Measurements from ENCODE around the gene CDIP1. TPM values are rescaled to one million over a fixed set of nuclear protein-coding genes. Genes with fewer than 3 reads are reported as not detected.

CDIP1 gene
- total RNA-seq, 3 donors from 2014 or later (not counting 1 experiment from before 2014, with no cell fraction given): 35.2 to 49.2 (median 37.9) TPM

GRCh38 chr16:4477966-4478365 is 60.6 kb downstream of the CDIP1 start:
- H3K4me1 Mint-ChIP-seq: peaks cover 39 to 58% of the 10 kb centered on the region in 2 donors
- WGBS (ENCODE audit: insufficient coverage): 68% methylated on average over 2 of the region's 2 CpGs
- ATAC-seq: no peak
- no peaks in the 10 kb centered on the region for H3K9me3 Mint-ChIP-seq
- intact Hi-C loops (cut with micrococcal nuclease): loop anchor here (5.0 kb wide), 2 partner anchors 51 to 59 kb away; partner anchors contain the start of genes CDIP1 and DNAJA3
- peak overlapping the region; percentile 85 for H3K27ac Mint-ChIP-seq
- H3K36me3 ChIP-seq (ENCODE audit: control insufficient read depth, insufficient read depth, low read length): no peaks in the 10 kb centered on the region
- no peaks in the 10 kb centered on the region for H3K9me3 ChIP-seq (ENCODE audit: control insufficient read depth, insufficient read depth, low read length)
- DNase-seq: peak in 1 of 2 donors; percentile 55
- no peaks in the 10 kb centered on the region for H3K27me3 ChIP-seq (ENCODE audit: control insufficient read depth, insufficient read depth, low read length)
- no peaks in the 10 kb centered on the region for H3K36me3 Mint-ChIP-seq
- no peaks in the 10 kb centered on the region for H3K27me3 Mint-ChIP-seq (ENCODE audit: low read depth in 2 of 2)
- H3K4me3 Mint-ChIP-seq: peak overlapping the region; percentile 87
- H3K27ac ChIP-seq (ENCODE audit: low read length): peak overlapping the region; percentile 11
- peaks cover 47% of the 10 kb centered on the region for H3K4me1 ChIP-seq (ENCODE audit: control insufficient read depth, insufficient read depth, low read length)
- H3K4me3 ChIP-seq (ENCODE audit: low read length): no peak overlapping the region
- TF ChIP-seq, protein P1, sequence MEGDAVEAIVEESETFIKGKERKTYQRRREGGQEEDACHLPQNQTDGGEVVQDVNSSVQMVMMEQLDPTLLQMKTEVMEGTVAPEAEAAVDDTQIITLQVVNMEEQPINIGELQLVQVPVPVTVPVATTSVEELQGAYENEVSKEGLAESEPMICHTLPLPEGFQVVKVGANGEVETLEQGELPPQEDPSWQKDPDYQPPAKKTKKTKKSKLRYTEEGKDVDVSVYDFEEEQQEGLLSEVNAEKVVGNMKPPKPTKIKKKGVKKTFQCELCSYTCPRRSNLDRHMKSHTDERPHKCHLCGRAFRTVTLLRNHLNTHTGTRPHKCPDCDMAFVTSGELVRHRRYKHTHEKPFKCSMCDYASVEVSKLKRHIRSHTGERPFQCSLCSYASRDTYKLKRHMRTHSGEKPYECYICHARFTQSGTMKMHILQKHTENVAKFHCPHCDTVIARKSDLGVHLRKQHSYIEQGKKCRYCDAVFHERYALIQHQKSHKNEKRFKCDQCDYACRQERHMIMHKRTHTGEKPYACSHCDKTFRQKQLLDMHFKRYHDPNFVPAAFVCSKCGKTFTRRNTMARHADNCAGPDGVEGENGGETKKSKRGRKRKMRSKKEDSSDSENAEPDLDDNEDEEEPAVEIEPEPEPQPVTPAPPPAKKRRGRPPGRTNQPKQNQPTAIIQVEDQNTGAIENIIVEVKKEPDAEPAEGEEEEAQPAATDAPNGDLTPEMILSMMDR (IDR thresholded peaks at IDR 0.05): no peak

- ATAC-seq (peak; percentile 87 to 97 (median 91)), DNase-seq (peak; percentile 95 to 96)
- Histone ChIP-seq H3K27ac (ENCODE audit: low read length) (peak within 1 kb of the TSS; percentile 71), H3K4me1 (ENCODE audit: control insufficient read depth, insufficient read depth, low read length) (peaks cover 47% of the 10 kb centered on the region), H3K4me3 (ENCODE audit: low read length) (peak within 1 kb of the TSS; percentile 96), H3K9me3 (ENCODE audit: control insufficient read depth, insufficient read depth, low read length) (no peaks in the 10 kb centered on the region), H3K27me3 (ENCODE audit: control insufficient read depth, insufficient read depth, low read length) (no peaks in the 10 kb centered on the region), H3K36me3 (ENCODE audit: control insufficient read depth, insufficient read depth, low read length) (no peaks in the 10 kb centered on the region)
- Mint-ChIP-seq H3K4me1 (peaks cover 23 to 46% of the 10 kb centered on the region in 2 donors), H3K36me3 (no peaks in the 10 kb centered on the region), H3K27me3 (ENCODE audit: low read depth in 2 of 2) (no peaks in the 10 kb centered on the region), H3K4me3 (peak within 1 kb of the TSS; percentile 87), H3K27ac (peak within 1 kb of the TSS; percentile 85), H3K9me3 (no peaks in the 10 kb centered on the region)
- WGBS (ENCODE audit: insufficient coverage): 8% methylated on average over 70 of the region's 70 CpGs
- intact Hi-C loops (cut with micrococcal nuclease): loop anchor here (1.0 to 5.0 kb wide), 3 partner anchors 10 to 61 kb away; partner anchors contain the start of genes CDIP1 and DNAJA3
- TF ChIP-seq, protein P1 (IDR thresholded peaks at IDR 0.05): peak; percentile 30
Observed at GRCh38 chr16:4475880-4476788, 62.4 kb downstream of the CDIP1 start, which contains the start of gene HMOX2. TSS of gene HMOX2 (plus strand) at chr16:4476398. CDS start at chr16:4505525, 29,127 bp downstream.

GRCh38 chr16:4474192-4474961 is 64.2 kb downstream of the CDIP1 start, which contains the start of gene NMRAL1:
TSS of gene NMRAL1 (minus strand) at chr16:4474625. CDS start at chr16:4474132, 493 bp downstream.
- H3K27me3 Mint-ChIP-seq (ENCODE audit: low read depth in 2 of 2): no peaks in the 10 kb centered on the region
- H3K36me3 Mint-ChIP-seq: no peaks in the 10 kb centered on the region
- ATAC-seq (peak; percentile 58 to 75 (median 61)), DNase-seq (peak; percentile 76 to 89)
- Histone ChIP-seq H3K4me1 (ENCODE audit: control insufficient read depth, insufficient read depth, low read length) (peaks cover 42% of the 10 kb centered on the region), H3K9me3 (ENCODE audit: control insufficient read depth, insufficient read depth, low read length) (no peaks in the 10 kb centered on the region), H3K4me3 (ENCODE audit: low read length) (peak within 1 kb of the TSS; percentile 53), H3K36me3 (ENCODE audit: control insufficient read depth, insufficient read depth, low read length) (no peaks in the 10 kb centered on the region), H3K27me3 (ENCODE audit: control insufficient read depth, insufficient read depth, low read length) (no peaks in the 10 kb centered on the region), H3K27ac (ENCODE audit: low read length) (peak within 1 kb of the TSS; percentile 71)
- H3K27ac Mint-ChIP-seq: peak within 1 kb of the TSS; percentile 72 to 83
- TF ChIP-seq, protein P1 (IDR thresholded peaks at IDR 0.05): no peak
- intact Hi-C loops (cut with micrococcal nuclease): no loop called here
- peaks cover 22 to 45% of the 10 kb centered on the region in 2 donors for H3K4me1 Mint-ChIP-seq
- no peaks in the 10 kb centered on the region for H3K9me3 Mint-ChIP-seq
- peak within 1 kb of the TSS; percentile 86 for H3K4me3 Mint-ChIP-seq
- WGBS (ENCODE audit: insufficient coverage): 3% methylated on average over 57 of the region's 60 CpGs
